NCI-H1436 (cell line): ENCODE data around the gene TRNT1.

Experiments
- DNase-seq: peaks from one replicate; lab custom pipeline; 2025; lab: John Stamatoyannopoulos, UW

TRNT1 gene

DNA sequence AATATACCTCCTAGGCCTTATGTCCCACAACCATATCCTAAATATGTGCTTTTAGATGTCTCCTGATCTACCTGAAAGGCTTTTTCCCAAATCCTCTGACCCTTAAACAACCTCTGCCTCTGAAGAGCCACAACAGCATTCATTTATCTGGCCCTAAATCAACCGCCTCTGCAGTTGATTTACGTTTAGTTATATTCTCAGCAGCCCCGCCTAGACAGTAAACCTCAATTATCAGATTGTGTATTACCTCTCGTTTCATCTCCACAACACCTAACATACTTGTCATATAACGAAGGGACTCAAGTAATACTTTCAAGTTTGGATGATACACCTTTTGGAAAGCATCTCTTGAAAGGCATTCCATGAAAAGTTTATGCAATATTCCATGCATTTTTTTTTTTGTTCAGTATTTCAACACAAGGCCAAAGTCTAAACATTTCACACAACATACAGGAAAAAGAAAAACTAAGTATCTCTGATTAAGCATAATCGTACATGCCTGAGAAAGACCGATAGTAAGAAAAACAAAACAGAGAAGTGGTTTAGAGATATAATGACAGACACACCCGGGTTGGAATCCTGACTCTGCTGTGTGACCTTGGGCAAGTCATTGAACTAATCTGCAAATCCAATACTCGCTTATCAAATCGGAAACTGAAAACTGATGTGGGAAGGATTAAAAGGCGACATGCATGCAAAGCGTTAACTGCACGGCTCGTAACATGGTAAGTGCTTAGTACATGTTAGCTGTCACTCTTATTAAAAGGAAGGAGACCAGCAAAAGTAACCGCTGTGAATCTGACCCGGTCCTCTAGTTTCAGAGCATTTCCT lies 52.0 kb downstream of the TRNT1 start:
- no peak for DNase-seq

DNA sequence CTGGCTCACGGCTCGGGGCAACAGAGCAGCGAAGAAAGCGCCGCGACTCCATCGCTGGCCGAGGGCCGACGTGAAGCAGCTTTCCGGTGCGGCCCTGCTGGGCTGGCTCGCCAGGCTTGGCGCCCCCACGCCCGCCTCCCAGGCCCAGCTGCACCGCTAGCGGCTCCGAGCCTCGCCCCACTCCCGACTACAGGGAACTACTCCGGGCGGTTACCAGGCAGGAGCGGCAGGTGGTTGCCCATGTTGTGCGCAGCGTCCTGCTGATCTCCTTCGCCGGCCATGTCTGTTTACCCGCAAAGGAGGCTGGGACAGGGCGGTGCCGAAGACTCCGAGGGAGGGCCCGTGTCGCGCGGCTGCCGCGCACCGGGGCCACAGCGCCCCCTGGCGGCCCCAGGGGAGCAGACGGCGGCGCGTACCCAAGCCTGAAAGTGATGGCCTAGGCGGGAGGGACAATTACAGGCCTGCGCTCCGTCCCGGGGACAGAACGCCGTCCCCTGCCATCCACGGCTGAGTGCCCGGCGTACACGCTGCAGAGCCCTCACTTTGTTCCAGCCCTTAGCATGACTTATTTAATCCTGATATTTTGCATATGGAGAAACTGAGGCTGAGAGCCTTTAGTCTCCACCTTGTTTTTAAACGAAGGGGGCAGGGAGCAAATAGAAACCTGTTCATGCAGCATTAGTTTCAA lies 52.8 kb downstream of the TRNT1 start, which contains the start of gene CRBN:
CRBN (minus strand) TSS at position 285 of the 688 bp plus-strand sequence; CDS start at position 281, 4 bp downstream.
- DNase-seq = peak; percentile 63

DNA sequence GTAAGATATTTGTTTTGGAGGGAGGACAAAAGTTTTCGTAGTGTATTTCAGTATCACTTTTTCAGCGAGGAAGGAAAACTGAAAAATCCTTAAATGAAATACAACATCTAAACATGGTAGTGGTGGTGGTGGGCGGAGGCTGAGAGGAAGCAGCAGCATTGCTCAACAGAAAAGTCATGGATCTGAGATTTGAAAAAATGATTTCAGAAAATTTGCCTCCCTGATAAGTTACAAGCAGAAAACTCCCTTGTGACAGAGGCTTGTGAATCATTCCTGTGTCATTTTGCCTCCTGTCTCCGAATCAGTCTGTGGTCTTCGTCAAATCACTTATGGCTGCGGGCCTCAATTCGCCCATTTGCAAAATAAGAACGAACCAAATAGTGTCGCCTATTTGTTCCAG lies 53.7 kb downstream of the TRNT1 start:
- no peak for DNase-seq

DNA sequence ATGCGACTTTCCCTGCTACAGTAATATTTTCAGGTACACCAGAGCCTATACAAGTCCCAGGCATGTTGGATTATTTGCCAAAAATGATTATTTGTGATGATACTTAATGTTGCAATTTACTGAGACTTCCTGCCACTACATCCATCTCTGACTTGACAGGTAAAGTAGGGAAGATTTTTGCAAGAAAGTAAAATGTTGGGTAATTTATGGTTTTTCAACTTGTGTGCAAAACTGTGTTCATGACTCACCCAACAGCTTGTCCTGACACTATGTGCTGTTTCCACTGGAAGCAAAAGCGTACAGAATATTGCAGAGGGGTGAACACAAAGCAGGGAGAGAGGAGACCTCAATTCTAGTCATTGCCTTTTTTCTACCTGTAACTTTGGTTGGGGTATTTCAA lies 58.1 kb downstream of the TRNT1 start:
- DNase-seq = no peak

DNA sequence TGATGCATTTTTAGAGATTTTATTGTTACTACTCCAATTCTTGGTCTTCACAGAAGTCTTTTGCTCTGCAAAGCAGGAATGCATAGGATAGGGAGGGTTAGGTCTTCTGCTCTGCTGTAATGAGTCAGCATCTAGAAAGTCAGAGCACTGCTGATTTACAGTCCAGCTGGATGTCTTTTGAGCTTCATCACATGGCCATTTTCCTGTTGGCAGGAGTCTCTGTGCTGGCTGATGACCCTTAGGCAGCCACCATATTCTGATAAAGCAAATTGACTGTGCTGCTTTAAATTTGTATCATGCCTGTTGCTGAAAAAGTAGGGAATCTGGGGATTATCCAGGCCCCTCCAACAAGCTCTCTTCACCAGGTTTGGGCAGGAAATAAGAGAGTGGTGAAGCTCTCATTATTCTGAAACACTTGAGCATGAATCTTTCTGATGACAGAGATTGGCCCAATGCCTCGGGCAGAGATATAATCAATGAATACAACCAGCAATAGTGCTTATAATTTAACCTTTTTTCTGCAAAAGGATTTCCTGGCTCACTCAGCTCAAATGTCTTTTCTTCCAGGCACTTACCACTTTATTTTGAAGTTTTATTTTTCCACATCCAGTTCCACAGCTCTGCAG lies 62.5 kb downstream of the TRNT1 start:
- DNase-seq = no peak

DNA sequence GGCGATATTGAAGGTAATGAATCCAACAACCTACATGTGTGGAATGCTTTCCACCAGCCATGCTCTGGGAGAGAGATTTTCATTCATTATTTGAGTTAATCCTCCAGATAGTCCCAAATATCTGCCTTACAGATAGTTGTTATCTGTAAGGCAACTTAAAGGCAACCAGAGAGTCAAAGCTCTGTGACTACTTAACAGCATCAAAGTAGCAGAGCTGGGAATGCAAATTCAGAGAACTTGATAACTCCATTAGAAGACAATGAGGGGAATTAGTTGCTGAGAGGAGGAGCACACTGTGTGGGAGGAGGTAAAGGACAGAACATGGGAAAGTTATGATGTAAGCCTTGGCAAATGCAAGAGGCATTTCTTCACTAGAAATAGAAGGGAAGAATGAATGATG lies 63.2 kb downstream of the TRNT1 start:
- no peak for DNase-seq

DNA sequence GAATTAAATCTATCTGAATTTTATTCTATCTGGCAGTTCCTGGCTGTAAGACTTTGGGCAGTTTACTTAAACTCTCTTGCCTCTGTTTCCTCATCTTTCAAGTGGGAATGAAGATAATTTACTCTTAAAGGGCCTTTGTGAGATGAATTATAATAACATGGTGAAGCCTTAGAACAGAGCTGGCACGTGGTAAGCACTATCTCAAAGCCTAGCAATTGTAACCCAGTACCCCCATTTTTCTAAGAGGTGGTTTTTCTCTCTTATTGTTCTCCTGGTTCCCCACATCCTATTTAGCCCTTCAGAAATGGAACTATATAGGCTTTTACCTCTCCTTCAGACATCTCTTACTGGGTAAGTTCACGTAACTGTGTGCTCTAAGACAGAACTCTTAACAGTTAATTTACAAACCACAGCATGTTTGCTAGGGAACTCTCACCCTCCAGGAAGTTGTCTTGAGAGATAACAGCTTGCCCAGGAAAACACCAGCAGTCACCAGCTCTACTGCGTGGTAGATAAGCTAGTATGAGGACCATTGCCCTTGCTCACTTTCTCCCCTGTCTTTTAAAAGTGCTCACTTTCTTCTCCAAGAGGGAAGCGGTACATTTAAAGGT lies 65.0 kb downstream of the TRNT1 start:
- DNase-seq = no peak

DNA sequence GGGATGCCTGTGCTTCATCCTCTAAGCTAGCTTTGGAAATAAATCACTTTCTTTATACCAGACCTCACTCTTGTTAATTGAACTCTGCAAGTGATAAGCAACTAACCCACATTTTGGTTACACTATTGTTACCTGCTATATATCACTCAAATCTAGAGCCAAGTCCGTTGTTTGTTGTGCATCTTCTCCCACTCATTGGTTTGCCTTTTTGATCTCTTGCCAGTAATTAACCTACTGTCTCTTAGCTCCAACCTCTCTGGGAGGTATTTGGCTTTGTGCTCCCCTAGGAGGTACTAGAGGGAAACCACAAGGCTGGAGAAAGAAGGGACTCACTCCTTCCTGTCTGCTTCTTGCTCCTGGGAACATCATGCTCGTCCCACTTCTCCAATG lies 65.5 kb downstream of the TRNT1 start:
- DNase-seq = no peak

DNA sequence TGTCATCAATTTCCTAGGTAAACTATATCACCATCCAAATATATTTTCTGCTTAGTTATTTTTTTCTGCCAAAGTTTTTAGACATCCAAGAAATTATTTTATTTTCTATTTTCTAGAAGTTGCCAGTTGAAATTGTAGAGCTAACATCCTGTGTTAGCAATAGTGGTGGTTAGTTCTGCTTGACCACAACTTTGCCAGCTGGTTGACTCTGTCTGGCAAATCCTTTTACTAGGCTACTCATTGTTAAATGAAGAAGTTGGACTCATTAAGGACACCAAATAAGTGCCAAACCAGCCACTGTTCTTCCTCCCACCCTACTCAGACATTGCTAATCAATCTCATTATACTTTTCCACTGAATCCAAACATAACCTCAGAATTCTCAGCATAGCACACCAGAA lies 68.1 kb downstream of the TRNT1 start:
- DNase-seq = no peak

DNA sequence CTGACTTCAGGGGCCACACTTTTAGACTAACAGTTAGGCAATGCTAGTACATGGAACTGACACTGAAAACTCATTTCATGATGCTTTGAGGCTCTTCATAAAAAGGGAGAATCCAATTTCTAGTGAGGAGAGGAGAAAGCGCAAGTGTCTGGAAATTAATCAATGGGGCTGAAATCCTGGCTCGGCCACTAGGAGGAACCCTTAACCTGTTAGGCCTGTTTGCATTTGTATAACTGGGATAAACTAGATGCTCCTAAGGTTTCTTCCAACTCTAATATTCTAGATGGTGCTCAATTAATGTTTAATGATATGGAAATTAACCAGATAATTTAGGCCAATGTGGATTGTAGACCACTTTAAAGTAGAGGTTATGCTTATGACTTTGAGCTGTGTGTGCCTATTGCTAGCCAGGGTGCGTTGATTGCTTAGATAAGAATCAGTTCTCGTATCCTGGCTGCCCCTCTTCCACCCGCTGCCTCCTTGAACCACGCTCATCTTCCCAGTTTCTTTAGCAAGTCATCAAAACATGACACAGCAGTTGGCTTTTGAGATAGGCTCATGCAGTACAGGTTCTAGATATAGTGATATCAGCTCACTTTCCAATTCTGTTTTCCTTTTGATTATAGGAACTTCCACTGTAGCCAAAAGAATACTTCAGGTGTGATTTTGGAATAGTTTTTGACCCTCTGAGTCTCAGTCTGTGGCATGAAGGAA lies 69.6 kb downstream of the TRNT1 start:
- DNase-seq = no peak
